ENCODE measurements around the gene OLFM4.

The OLFM4 gene

GRCh38 chr13:53052675-53053074 is 24.1 kb downstream of the OLFM4 start:
- TF ChIP-seq, protein P1, sequence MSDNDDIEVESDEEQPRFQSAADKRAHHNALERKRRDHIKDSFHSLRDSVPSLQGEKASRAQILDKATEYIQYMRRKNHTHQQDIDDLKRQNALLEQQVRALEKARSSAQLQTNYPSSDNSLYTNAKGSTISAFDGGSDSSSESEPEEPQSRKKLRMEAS (IDR thresholded peaks at IDR 0.05): no peak
- TF ChIP-seq TAF1 (IDR thresholded peaks at IDR 0.05; ENCODE audit: low read depth): no peak
- TF ChIP-seq FOXM1 (IDR thresholded peaks at IDR 0.05; ENCODE audit: borderline replicate concordance, low read depth): no peak
- no peak for TF ChIP-seq RAD21 (IDR thresholded peaks at IDR 0.05; ENCODE audit: low read depth)
- TF ChIP-seq, protein P2, sequence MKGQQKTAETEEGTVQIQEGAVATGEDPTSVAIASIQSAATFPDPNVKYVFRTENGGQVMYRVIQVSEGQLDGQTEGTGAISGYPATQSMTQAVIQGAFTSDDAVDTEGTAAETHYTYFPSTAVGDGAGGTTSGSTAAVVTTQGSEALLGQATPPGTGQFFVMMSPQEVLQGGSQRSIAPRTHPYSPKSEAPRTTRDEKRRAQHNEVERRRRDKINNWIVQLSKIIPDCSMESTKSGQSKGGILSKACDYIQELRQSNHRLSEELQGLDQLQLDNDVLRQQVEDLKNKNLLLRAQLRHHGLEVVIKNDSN (IDR thresholded peaks at IDR 0.05): no peak
- TF ChIP-seq YY1 (IDR thresholded peaks at IDR 0.05; ENCODE audit: low read depth): no peak
- TF ChIP-seq, protein P3, sequence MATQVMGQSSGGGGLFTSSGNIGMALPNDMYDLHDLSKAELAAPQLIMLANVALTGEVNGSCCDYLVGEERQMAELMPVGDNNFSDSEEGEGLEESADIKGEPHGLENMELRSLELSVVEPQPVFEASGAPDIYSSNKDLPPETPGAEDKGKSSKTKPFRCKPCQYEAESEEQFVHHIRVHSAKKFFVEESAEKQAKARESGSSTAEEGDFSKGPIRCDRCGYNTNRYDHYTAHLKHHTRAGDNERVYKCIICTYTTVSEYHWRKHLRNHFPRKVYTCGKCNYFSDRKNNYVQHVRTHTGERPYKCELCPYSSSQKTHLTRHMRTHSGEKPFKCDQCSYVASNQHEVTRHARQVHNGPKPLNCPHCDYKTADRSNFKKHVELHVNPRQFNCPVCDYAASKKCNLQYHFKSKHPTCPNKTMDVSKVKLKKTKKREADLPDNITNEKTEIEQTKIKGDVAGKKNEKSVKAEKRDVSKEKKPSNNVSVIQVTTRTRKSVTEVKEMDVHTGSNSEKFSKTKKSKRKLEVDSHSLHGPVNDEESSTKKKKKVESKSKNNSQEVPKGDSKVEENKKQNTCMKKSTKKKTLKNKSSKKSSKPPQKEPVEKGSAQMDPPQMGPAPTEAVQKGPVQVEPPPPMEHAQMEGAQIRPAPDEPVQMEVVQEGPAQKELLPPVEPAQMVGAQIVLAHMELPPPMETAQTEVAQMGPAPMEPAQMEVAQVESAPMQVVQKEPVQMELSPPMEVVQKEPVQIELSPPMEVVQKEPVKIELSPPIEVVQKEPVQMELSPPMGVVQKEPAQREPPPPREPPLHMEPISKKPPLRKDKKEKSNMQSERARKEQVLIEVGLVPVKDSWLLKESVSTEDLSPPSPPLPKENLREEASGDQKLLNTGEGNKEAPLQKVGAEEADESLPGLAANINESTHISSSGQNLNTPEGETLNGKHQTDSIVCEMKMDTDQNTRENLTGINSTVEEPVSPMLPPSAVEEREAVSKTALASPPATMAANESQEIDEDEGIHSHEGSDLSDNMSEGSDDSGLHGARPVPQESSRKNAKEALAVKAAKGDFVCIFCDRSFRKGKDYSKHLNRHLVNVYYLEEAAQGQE (IDR thresholded peaks at IDR 0.05; ENCODE audit: low read depth): no peak
- no peak for TF ChIP-seq EP300 (IDR thresholded peaks at IDR 0.05; ENCODE audit: borderline replicate concordance)
- TF ChIP-seq CREB1 (IDR thresholded peaks at IDR 0.05; ENCODE audit: low read depth): no peak
- no peak for TF ChIP-seq TCF12 (IDR thresholded peaks at IDR 0.05; ENCODE audit: low read depth)
- TF ChIP-seq ZBTB7A (IDR thresholded peaks at IDR 0.05; ENCODE audit: low read depth): no peak
- no peak for TF ChIP-seq EGR1 (IDR thresholded peaks at IDR 0.05)
- no peak for TF ChIP-seq NFIC (IDR thresholded peaks at IDR 0.05)
- TF ChIP-seq CEBPB (IDR thresholded peaks at IDR 0.05): no peak
- no peak for TF ChIP-seq TEAD4 (IDR thresholded peaks at IDR 0.05)

DNA sequence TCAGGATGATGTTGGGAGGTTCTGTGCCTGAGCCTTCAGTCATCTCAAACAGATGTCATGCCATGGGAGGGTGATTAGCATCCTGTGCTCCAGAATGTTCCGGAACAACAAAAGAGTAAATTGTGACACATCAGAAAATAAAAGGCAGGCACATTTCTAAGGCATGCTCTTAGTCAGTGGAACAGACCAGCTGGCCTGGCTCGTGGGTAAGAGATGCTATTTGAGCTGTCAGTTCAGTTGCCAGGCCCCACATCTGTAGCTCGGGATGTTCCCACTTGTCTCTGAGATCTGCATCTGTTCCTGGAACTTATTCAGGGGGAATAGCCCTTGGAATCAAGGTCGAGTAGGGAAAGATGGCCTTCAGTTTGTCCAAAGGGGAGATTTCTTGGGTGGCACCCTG is 26.0 kb downstream of the OLFM4 start:
- TF ChIP-seq, protein P2 (IDR thresholded peaks at IDR 0.05): no peak
- TF ChIP-seq FOXM1 (IDR thresholded peaks at IDR 0.05; ENCODE audit: borderline replicate concordance, low read depth) (no peak), CEBPB (IDR thresholded peaks at IDR 0.05) (no peak), TAF1 (IDR thresholded peaks at IDR 0.05; ENCODE audit: low read depth) (no peak), EGR1 (IDR thresholded peaks at IDR 0.05) (no peak), CREB1 (IDR thresholded peaks at IDR 0.05; ENCODE audit: low read depth) (no peak), RAD21 (IDR thresholded peaks at IDR 0.05; ENCODE audit: low read depth) (no peak), TCF12 (IDR thresholded peaks at IDR 0.05; ENCODE audit: low read depth) (no peak), EP300 (IDR thresholded peaks at IDR 0.05; ENCODE audit: borderline replicate concordance) (no peak), TEAD4 (IDR thresholded peaks at IDR 0.05) (no peak), YY1 (IDR thresholded peaks at IDR 0.05; ENCODE audit: low read depth) (no peak), ZBTB7A (IDR thresholded peaks at IDR 0.05; ENCODE audit: low read depth) (no peak), NFIC (IDR thresholded peaks at IDR 0.05) (no peak)
- TF ChIP-seq, protein P3 (IDR thresholded peaks at IDR 0.05; ENCODE audit: low read depth): no peak
- TF ChIP-seq, protein P1 (IDR thresholded peaks at IDR 0.05): no peak

GRCh38 chr13:53058065-53058679 is 29.6 kb downstream of the OLFM4 start:
- TF ChIP-seq, protein P1 (IDR thresholded peaks at IDR 0.05): no peak
- TF ChIP-seq TEAD4 (IDR thresholded peaks at IDR 0.05) (no peak), YY1 (IDR thresholded peaks at IDR 0.05; ENCODE audit: low read depth) (no peak), ZBTB7A (IDR thresholded peaks at IDR 0.05; ENCODE audit: low read depth) (no peak), CEBPB (IDR thresholded peaks at IDR 0.05) (no peak), CREB1 (IDR thresholded peaks at IDR 0.05; ENCODE audit: low read depth) (no peak), EP300 (IDR thresholded peaks at IDR 0.05; ENCODE audit: borderline replicate concordance) (no peak), TAF1 (IDR thresholded peaks at IDR 0.05; ENCODE audit: low read depth) (no peak)
- TF ChIP-seq, protein P2 (IDR thresholded peaks at IDR 0.05): no peak

DNA sequence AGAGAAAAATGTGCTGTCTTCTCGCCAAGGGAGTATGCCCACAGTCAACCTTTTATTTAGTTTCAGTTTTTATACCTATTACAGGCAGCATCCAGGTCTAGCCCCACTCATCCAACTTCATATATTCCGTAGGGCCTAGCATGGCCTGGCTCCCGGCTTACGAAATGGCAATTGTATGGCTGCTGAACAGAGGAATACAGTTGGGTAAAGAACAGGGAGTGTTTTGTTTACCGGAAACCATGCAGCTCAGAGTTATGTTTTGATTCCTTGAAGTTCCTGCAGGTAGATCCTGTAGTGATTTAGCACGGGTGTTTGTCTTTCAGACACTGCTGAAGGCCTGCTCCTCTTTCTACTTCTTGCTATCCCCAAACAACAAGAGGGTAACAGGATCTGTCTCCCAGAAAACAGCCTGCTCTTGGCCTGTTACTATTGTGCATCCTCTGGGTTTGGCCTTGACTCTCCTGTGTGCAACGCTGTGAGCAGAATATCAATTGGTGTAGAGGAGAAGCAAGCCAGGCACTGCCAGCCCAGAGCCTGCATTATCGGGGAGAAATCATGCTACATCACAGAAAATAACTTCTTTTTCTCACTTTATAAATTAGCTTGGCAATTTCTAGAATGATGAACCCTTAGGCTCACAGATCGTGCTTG is 32.4 kb downstream of the OLFM4 start:
- TF ChIP-seq EGR1 (IDR thresholded peaks at IDR 0.05): no peak
- TF ChIP-seq YY1 (IDR thresholded peaks at IDR 0.05; ENCODE audit: low read depth): no peak
- TF ChIP-seq, protein P1 (IDR thresholded peaks at IDR 0.05): no peak
- no peak for TF ChIP-seq RAD21 (IDR thresholded peaks at IDR 0.05; ENCODE audit: low read depth)
- no peak for TF ChIP-seq CEBPB (IDR thresholded peaks at IDR 0.05)
- TF ChIP-seq TEAD4 (IDR thresholded peaks at IDR 0.05): no peak
- no peak for TF ChIP-seq TCF12 (IDR thresholded peaks at IDR 0.05; ENCODE audit: low read depth)
- no peak for TF ChIP-seq EP300 (IDR thresholded peaks at IDR 0.05; ENCODE audit: borderline replicate concordance)
- TF ChIP-seq CREB1 (IDR thresholded peaks at IDR 0.05; ENCODE audit: low read depth): no peak
- TF ChIP-seq FOXM1 (IDR thresholded peaks at IDR 0.05; ENCODE audit: borderline replicate concordance, low read depth): no peak
- TF ChIP-seq TAF1 (IDR thresholded peaks at IDR 0.05; ENCODE audit: low read depth): no peak
- no peak for TF ChIP-seq ZBTB7A (IDR thresholded peaks at IDR 0.05; ENCODE audit: low read depth)
- TF ChIP-seq, protein P3 (IDR thresholded peaks at IDR 0.05; ENCODE audit: low read depth): no peak
- no peak for TF ChIP-seq NFIC (IDR thresholded peaks at IDR 0.05)

All from Ishikawa (cell line).